AG20443 (cell line): ENCODE measurements around the gene KAZN.

ENCODE experiments used
- DNase-seq: peaks from one replicate; pipeline ENCODE4 v3.0.0; 2012; ENCODE audit warnings: low spot score, mixed read lengths

KAZN gene

DNA sequence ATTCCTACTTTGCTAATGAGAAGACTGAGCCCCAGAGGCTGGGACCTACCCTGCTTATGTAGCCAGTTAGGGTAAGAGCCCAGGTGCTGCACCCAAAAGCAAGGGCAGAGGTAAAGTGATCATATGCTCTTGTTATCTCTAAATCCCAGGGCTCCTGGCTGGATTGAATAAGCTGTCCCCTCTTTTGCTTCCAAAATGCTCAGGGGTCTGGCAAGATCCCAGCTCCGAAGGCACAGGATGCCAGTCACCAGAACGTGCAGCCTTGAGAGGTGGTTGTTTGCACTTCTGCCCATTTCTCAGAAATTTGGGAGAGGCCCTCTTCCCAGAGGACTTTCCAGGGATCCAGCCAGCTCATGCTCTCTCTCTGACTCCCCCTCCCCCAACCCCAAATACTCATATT is 412.7 kb downstream of the KAZN start:
- no peak for DNase-seq

DNA sequence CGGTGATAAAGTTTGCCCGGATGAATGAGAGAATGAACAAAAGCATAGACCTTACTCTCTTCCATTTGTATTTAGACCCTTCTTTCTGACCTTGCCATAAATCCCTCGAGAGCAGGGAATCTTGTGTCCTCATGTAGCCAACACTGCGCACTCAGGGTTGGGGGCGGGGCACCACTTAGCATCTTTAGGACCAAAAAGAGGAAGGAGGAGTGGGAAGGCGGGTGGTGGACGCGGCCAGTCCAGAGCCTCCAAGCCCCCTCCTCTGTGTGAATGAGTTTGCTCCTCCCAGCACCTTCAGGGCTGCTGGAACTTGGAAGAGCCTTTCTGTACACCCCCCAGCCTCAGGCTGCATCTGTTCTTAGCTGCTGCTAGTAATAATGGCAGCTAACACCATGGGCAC is 413.2 kb downstream of the KAZN start:
- DNase-seq, result no peak

DNA sequence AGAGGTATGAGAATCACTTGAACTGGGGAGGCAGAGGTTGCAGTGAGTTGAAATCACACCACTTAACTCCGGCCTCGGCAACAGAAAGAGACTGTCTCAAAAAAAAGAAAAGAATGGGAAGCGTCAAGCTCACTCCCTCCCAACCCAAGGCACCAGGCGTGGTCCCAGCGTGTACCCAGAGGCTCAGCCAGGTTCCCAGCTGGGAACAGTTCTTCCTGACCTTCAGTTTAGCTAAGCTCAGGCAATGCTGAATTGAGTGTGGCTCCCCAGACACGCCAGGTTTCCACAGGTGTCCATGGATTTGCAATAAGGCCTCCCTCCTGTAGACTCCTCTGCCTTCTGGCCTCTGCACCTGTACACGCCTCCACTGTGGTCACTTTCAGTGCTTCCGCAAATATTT is 414.3 kb downstream of the KAZN start:
- no peak for DNase-seq

DNA sequence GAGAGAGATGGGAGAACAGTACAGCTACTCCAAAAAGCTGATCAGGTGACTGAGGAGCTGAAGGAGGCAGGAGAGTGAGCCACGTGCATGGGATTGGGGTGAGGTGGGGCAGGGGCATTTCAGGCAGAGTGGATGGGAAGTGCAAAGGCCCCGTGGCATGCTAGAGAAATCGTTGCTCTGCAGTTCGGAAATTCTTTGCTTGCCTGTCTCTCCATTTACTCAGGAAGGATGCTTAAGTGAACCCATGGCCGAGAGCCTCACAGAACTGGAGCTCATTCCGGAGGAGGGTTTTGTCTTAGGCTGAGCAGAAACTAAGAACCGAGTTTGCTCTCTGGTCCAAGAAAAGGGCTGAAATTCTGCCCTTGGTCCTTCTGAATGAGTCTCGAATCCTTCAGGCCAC is 415.3 kb downstream of the KAZN start:
- no peak for DNase-seq

DNA sequence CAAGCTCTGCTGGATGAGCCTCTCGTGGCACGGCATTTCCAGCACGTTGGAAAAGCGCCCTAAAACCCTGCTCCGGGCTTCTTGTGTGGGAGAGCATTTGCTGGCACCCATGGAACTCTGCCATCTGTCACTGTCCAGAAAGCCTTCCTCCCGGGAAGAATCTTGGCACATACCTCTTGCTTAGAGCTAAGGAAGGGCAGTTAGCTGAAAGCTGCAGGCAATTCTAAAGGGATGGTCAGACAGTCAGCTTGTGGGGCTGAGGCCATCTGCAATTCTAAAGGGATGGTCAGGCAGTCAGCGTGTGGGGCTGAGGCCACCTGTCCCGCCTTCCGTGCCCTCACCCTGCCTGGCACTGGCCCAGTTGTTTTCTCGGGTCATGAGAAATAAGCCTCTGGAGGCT is 416.0 kb downstream of the KAZN start:
- DNase-seq, result peak; percentile 20

DNA sequence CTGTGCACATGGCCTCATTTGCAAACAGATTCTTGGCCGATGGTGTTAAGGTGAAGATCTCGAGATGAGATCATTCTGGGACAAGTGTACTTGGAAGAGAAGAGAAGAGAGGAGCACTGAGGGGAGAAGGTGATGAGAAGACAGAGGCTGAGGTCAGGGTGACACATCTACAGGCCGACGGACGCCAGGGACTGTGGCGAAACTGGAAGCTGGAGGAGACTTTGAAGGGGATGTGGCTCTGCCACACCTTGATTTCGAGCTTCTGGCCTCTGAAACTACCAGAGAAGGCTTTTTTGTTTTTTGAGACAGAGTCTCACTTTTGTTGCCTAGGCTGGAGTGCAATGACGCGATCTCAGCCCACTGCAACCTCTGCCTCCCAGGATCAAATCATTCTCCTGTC is 417.5 kb downstream of the KAZN start:
- no peak for DNase-seq

DNA sequence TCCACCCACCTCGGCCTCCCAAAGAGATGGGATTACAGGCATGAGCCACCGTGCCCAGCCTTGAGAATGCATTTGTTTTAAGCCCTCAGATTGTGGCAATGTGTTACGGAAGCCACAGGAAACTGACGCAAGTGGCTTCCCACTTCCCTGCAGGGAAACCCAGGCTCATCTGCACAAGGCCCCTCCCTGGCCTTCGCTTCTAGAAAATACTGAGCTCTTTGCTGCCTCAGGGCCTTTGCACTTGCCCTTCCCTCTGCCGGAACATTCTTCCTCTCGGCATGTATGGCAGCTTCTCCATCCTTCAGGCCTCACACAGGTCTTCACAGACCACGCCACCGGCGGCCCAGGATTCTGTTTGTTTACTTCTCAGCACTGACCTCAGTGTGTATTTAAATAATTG is 418.0 kb downstream of the KAZN start:
- DNase-seq, result no peak

DNA sequence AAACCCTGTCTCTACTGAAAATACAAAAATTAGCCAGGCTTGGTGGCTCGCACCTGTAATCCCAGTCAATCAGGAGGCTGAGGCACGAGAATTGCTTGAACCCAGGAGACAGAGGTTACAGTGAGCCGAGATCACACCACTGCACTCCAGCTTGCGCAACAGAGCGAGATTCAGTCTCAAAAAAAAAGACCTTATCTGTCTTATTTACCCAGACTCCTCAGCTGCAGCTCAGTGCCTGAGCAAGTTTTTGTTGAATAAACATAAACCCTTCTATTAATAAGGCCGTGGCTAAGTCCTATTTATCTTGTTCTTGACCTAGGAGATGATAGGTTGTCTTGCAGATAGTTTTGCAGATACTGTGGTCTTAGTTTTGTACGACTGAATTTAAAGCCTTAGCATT is 418.6 kb downstream of the KAZN start:
- DNase-seq, result no peak

DNA sequence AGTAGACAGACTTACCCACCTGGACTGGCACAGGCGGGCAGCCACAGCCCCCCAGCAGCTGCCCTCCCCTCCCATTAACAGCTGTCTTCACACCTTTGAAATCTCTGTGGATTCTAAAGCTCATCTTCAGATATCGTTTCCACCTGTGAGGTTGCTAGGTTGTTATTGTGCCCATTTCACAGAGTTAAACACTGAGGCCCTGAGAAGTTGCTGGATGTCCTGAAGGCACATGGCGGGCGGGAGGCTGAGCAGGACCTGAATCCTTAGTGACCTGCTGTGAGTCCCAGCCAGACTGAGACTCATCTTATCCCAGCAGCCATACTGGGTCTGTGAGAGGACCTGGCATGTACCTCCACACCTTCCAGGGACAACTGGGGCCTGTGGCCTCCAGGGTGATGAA is 420.3 kb downstream of the KAZN start:
- DNase-seq, result no peak

DNA sequence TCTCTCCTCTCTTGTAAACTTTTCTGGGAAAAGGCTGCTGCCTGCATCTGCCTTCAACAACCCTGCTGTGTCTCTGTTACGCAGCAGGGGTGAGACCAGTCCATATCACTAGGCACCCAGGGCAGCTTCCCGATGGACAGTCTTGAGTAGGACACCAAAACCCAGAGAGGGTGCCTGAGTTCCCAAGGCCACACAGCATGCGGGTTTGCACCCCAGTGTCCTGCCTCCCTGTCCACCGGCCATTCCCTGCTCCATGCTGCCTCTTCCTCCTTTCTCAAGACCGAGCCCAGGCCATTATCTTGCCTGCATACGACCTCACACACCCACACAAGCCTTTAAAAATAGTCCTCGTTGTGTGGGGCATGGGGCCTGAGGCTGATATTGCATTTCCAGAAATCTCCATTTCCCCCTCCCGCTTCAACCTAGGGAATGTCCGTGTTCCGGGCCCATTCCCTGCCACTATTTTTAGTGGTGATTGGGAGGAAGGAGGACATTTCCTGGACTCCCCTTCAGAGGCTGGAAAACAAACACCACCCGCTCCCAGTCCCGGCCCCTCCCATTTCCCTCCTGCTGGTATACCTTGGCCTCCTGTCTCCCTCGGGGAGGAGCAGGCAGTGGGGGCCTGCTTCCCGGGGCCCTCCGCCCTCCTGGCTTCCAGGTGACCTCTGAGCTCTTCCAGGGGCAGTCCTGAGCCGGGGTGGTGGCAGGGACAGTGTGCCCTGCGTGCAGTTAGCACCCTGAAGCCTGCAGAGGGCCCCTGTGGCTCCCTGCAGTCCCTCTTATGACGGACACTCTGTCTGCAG is 422.7 kb downstream of the KAZN start:
- no peak for DNase-seq

DNA sequence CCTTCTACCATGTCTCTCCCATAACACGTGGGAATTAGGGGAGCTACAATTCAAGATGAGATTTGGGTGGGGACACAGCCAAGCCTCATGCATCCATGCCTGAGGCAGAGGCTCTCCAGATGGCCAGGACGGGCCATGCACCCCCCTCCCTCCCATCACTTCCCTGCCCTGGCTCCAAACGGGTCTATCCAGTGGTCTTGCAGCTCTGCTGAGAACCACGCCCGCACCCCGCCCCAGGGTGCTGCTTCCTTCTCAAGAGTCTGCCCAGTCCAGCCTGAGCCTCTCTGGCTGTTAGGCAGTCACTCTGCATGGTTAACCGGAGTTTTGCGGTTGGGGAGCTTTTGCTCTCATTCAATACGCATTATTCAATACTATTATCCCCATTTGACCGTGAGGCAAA is 423.6 kb downstream of the KAZN start:
- DNase-seq, result no peak

DNA sequence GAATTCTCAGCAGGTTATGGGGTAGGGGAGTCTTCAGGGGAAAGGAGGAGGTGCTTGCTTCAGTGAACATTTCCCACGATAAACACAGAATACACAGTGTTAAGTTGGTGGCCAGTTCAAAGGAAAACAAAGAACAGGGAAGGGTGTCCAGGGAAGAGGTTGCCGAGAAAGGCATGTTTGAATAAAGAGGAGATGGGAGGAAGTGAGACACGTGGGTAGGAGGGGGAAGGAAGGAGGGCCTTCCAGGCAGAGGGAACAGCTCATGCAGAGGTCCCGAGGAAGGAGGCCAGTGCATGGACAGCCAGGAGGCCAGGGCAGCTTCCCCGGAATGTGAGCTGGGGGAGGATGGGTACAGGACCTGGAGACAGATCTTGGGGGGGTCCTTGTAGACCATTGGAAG is 424.7 kb downstream of the KAZN start:
- no peak for DNase-seq

DNA sequence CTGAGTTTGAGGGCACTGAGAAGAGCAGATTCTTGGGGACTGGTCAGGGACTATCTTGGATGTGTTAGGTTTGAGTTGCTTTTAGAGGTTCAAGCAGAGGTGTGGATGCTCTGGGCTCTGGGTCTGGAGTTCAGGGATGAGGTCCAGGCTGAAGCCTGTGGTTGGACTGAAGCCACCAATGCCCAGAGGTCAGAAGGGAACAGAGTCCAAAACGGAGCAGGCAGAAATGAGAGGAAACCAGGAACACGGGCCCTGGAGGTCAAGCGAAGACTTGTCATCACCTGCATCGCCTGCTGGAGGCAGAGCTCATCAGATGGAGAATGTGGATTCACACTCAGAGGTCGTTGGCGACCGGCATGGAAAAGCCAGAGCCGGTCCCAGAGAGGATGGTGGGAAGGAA is 425.5 kb downstream of the KAZN start:
- DNase-seq, result no peak

DNA sequence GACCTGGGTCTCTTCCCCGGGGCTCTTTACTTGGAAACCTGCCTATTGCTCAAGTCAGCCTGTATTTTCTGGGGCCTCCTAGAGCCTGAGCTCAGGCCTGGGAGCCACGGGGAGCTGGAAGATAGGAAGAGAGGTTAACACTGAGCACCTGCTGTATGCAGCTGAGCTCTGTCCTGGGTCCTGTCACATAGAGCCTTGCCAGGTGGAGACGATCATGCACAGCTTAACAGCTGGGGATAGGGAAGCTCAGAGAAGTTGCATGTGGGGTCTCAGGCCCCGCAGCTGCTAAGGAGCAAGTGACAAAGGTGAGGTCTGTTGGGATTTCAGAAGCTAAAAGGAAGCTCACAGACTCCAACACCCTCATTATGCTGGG is 427.6 kb downstream of the KAZN start:
- DNase-seq, result no peak

DNA sequence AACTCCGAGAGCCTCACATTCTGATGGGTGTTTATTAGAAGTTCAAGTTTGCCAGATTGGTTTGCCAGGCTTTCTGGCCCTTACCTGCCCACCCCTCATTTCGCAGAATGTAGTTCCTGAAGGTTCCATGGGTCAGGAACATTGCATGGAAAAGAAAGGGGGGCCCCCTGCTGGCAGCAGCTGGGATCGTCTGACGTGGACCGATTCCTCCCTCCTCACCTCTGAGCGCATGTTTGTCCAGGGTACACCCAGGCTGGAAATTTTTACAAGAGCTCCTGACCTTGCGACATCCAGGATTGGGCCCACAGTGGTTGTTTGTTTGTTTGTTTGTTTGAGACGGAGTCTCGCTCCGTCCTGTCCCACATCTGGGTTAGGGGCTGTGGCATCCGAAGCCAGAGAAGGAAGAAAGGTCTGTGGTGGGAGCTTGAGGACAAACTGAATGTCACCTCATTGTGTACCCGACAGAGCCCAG is 429.1 kb downstream of the KAZN start:
- DNase-seq, result peak; percentile 88

DNA sequence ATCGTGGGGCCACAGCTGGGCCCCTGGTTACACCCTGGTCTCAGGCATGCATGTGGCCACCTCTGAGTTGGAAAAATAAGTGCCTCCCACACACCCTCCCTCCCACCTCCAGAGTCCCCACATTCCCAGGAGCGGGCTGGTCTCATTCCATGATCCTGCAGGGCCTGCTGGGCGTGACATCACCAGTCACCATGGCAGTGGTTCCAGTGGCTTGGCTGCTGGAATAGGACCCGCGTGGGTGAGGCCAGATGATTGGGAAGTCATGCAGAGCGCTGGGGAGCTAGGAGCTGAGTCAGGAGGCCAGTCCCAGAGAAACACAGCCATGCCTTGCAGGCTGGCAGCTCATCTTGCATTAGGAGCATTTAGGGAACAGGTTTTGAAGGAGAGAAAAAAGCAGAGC is 429.6 kb downstream of the KAZN start:
- DNase-seq, result peak; percentile 97

DNA sequence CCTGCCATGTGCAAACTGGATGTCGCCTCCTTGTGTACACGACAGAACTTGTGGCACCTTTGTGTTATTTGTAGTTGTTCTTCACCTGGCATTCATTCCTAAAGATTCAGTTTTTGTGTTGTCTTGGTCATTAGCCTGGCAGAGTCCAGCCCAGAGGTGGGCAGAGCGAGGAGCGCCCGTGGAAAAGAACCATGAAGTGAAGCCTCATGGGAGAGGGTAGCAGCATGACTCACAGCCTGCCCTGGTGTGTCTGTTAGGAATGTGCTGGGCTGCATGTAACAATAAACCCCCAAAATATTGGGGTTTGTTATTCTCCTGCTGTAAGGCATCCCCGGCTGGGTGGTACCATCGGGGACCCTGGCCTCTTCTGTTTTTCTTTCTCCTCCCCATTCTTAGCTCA is 430.1 kb downstream of the KAZN start:
- DNase-seq, result no peak

DNA sequence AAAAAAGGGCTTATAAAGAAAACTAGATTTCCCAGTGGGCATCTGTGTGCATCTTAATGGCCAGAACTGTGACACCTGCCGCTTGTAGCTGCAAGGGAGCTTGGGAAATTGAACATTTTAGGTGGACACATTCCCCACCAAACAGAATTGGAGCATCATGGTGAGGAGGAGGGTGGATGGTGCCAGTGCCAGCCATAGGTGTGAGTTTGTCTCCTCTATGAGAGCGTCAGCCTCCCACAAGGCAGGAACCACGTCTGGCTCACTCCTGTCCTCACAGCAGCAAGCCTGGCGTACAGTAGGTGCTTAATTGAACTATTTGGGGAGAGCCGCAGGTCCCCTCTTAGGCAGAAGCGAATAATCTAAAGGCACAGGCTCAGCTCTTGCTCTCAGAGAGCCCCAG is 430.6 kb downstream of the KAZN start:
- DNase-seq, result no peak

DNA sequence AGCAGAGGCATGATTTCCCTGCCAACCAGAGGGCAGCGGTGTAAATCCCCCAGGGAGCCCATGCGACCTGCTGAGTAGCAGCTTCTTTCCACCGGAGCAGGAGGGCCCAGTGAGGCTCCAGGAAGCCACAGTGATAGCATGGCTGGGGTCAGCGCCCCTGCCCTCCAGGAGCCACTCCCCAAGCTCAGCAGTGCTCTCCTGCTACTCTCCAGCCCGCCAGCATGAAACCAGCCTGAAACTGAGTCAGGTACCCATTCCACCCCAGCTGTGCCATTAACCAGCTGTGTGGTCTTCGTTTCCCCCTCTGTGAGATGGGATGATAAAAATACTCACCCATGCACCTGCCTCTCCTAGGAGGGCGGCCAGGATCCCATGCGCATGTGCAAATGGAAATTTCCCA is 431.3 kb downstream of the KAZN start:
- DNase-seq, result no peak

DNA sequence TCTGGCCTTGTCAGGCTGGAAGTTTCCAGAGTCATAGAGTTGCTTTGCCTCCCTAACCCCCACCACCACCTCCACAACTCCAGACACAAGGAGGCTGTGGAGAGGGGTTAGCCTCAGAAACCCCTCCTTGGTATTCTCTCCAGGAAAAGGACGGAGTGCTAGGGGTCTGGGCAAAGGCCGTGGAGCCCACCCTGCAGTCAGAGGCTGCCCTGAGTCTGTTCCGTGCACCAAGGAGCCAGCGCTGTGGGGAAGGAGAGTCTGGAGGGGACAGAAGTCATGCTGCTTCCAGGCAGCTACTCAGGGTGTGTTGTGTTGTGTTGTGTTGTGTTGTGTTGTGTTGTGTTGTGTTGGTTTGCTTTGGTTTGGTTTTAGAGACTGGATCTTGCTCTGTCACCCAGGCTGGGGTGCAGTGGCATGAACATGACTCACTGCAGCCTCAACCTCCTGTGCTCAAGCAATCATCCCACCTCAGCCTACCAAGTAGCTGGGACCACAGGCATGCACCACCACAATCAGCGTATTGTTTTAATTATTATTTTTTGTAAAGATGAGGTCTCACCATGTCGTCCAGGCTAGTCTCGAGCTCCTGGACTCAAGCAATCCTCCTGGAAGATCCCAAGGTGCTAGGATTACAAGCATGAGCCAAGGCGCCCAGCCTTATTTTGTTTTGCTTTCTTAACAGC is 432.9 kb downstream of the KAZN start:
- DNase-seq, result no peak

DNA sequence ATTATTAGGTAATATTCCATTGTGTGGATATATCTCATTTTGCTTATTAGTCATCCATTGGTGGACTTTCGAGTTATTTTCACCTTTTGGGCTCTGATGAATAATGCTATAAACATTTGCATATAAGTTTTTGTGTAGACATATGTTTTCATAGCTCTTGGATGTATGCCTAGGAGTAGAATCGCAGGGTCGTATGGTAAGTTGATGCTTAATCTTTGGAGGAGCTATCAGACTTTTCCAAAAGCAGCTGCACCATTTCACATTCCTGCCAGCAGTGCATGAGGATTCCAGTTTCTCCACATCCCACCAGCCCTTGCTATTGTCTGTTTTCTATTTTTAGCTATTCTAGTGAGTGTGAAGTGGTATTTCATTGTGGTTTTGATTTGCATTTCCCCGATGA is 434.8 kb downstream of the KAZN start:
- no peak for DNase-seq

DNA sequence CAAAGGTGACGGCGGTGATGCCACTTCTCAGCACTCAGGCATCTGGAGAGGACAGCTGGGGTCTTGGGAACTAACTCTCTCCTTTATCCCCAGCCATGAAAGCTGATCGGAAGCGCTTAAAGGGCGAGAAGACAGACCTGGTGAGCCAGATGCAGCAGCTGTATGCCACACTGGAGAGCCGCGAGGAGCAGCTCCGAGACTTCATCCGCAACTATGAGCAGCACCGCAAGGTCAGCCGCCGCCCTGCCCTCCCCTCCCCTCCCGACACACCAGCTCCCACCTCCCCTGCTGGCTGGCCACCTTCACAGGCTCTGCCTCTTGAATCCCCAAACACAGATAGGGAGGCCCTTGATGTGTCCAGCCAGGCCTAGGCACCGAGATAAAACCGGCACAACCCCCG is 436.2 kb downstream of the KAZN start:
- DNase-seq, result no peak

DNA sequence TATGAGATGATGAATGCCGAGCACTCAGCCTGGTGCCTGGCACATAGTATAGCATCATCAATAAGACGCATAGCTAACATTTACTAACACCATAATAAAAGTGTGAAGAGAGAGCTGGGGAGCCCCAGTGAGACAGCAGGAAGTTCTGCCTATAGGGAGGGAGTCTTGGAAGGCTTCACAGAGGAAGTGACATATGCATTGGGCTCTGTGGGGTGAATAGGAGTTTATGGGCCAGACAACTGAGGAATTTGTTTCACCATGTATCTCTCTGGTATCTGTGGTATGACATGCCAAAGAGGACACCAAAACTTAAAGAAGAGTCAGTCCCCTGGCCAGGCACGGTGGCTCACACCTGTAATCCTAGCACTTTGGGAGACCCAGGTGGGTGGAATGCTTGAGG is 436.8 kb downstream of the KAZN start:
- no peak for DNase-seq

DNA sequence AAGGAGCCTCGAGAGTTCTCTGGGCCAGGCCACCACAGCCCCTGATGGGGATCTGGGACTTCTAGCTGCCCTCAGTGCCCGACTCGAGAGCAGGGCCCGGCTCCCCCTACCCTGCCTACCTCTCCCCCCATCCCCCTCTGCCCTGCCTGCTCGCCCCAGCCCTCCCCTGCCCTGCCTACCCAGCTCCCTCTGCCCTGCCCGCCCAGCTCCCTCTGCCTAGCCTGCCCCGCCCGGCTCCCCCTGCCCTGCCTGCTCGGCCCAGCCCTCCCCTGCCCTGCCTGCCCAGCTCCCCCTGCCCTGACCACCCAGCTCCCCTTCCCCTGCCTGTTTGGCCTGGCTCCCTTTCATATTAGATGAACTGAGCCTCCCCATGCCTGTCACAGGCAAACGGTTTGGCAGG is 437.6 kb downstream of the KAZN start:
- DNase-seq, result no peak
